VCaP (cell line): ENCODE measurements around the gene SHKBP1.

Experiments used
- H3K27ac ChIP-seq: fragments of 450-650 bp; 2 replicates; pipeline ENCODE4 v1.5.1; 2017
- CTCF ChIP-seq: fragments of 450-650 bp; conservative IDR thresholded peaks from 2 replicates; pipeline ENCODE4 v1.5.1; 2017; ENCODE audit warnings: mild to moderate bottlenecking, moderate library complexity

SHKBP1 gene

GRCh38 chr19:40582467-40582866 is 5.8 kb downstream of the SHKBP1 start:
- TF ChIP-seq CTCF = no peak
- no peak overlapping the region for H3K27ac ChIP-seq

GRCh38 chr19:40583283-40583682 is 6.6 kb downstream of the SHKBP1 start:
- no peak for TF ChIP-seq CTCF
- no peak overlapping the region for H3K27ac ChIP-seq

- peak; percentile 40; the same call in 1 of the 2 replicates for TF ChIP-seq CTCF
- H3K27ac ChIP-seq = no peak overlapping the region
These were observed 7.3 kb downstream of the SHKBP1 start for GRCh38 chr19:40584007-40584406.

- no peak for TF ChIP-seq CTCF
- no peak overlapping the region for H3K27ac ChIP-seq
These were observed 8.7 kb downstream of the SHKBP1 start for GRCh38 chr19:40585241-40585981.

- H3K27ac ChIP-seq = no peak overlapping the region
- TF ChIP-seq CTCF = no peak
These were observed 9.3 kb downstream of the SHKBP1 start for GRCh38 chr19:40585982-40586422.

- TF ChIP-seq CTCF = no peak
- H3K27ac ChIP-seq = no peak overlapping the region
These were observed 9.9 kb downstream of the SHKBP1 start for GRCh38 chr19:40586611-40587010.

GRCh38 chr19:40588110-40588854 is 11.6 kb downstream of the SHKBP1 start:
- H3K27ac ChIP-seq = no peak overlapping the region
- no peak for TF ChIP-seq CTCF
